Smooth muscle cell (in vitro differentiated cells): Measurements from ENCODE around the gene DDX39A. TPM values are rescaled to one million over a fixed set of nuclear protein-coding genes. Genes with fewer than 3 reads are reported as not detected.

ENCODE experiments used
- DNase-seq: peaks from one replicate; lab custom pipeline; 2025; ENCODE audit not compliant: unreplicated experiment; lab: John Stamatoyannopoulos, UW
- H2AFZ ChIP-seq: fragments of 200-600 bp; sonication (generic); 2 replicates; pipeline ENCODE4 v1.6.0; 2016; ENCODE audit warnings: antibody characterized with exemption, low read depth, mild to moderate bottlenecking
- H3F3A ChIP-seq: fragments of 200-600 bp; sonication (generic); 2 replicates; pipeline ENCODE4 v1.6.0; 2017; ENCODE audit warnings: antibody characterized with exemption, low read depth
- H3K27ac ChIP-seq: fragments of 200-600 bp; sonication (generic); 2 replicates; pipeline ENCODE4 v1.5.1; 2016; ENCODE audit warnings: low read depth, mild to moderate bottlenecking
- H3K27me3 ChIP-seq: fragments of 200-600 bp; sonication (generic); 2 replicates; pipeline ENCODE4 v1.6.1; 2016; ENCODE audit warnings: low read depth, mild to moderate bottlenecking
- H3K36me3 ChIP-seq: fragments of 200-600 bp; sonication (generic); 2 replicates; pipeline ENCODE4 v1.5.1; 2016; ENCODE audit warnings: low read depth
- H3K4me1 ChIP-seq: fragments of 200-600 bp; sonication (generic); 2 replicates; pipeline ENCODE4 v1.5.1; 2016; ENCODE audit warnings: low read depth
- H3K4me2 ChIP-seq: fragments of 200-600 bp; sonication (generic); 2 replicates; pipeline ENCODE4 v1.6.0; 2016; ENCODE audit warnings: mild to moderate bottlenecking
- H3K4me3 ChIP-seq: fragments of 200-600 bp; sonication (generic); 2 replicates; pipeline ENCODE4 v1.5.1; 2016; ENCODE audit warnings: mild to moderate bottlenecking
- H3K79me2 ChIP-seq: fragments of 200-600 bp; sonication (generic); 2 replicates; pipeline ENCODE4 v1.6.0; 2016; ENCODE audit warnings: low read depth, mild to moderate bottlenecking
- H3K9ac ChIP-seq: fragments of 200-600 bp; sonication (generic); 2 replicates; pipeline ENCODE4 v1.6.0; 2016; ENCODE audit warnings: low read depth
- H3K9me3 ChIP-seq: fragments of 200-600 bp; sonication (generic); replicated peaks from 2 replicates; pipeline ENCODE4 v1.5.1; 2016; ENCODE audit warnings: low read depth
- H4K20me1 ChIP-seq: fragments of 200-600 bp; sonication (generic); 2 replicates; pipeline ENCODE4 v1.6.0; 2016; ENCODE audit warnings: low read depth
- CTCF ChIP-seq: fragments of 200-600 bp; sonication (generic); IDR thresholded peaks from 2 replicates; pipeline ENCODE4 v1.5.1; 2017; ENCODE audit warnings: borderline replicate concordance, mild to moderate bottlenecking, antibody characterized with exemption; ENCODE audit not compliant: insufficient read depth, poor library complexity, severe bottlenecking
- WGBS: methylation state at CpG from one replicate; pipeline ENCODE4 v1.1.7; 2016; ENCODE audit warnings: low lambda C conversion rate; 5-methylcytosine and 5-hydroxymethylcytosine counted together
- polyA plus RNA-seq: library from polyadenylated mRNA; unstranded; fragments of >200 nt; fragmentation: Nextera tagmentation; extraction: Ambion mirVana; gene quantifications from 2 replicates; pipeline ENCODE4 v1.2.1, GENCODE V29; 2016
- total RNA-seq: library from RNA; depleted of rRNA; stranded (reverse); fragments of >200 nt; gene quantifications from 2 replicates; pipeline ENCODE4 v1.2.3, GENCODE V29; 2014

Gene DDX39A
- total and polyA plus RNA-seq, 2 experiments from 2014 or later, result 23.1 to 38.0 TPM

GRCh38 chr19:14370940-14371280, 48.2 kb downstream of the DDX39A start:
- H3K4me1 ChIP-seq, result peaks cover 6% of the 10 kb centered on the region
- WGBS, result 97% methylated on average over 4 of the region's 4 CpGs
- peaks cover 4% of the 10 kb centered on the region for H3F3A ChIP-seq
- no peak for DNase-seq
- no peak overlapping the region for H3K4me2 ChIP-seq
- no peak overlapping the region for H2AFZ ChIP-seq
- no peaks in the 10 kb centered on the region for H3K27me3 ChIP-seq
- H3K79me2 ChIP-seq, result no peaks in the 10 kb centered on the region
- no peak overlapping the region for H3K27ac ChIP-seq
- no peaks in the 10 kb centered on the region for H4K20me1 ChIP-seq
- no peak overlapping the region for H3K9ac ChIP-seq
- no peaks in the 10 kb centered on the region for H3K36me3 ChIP-seq
- H3K4me3 ChIP-seq, result no peak overlapping the region
- TF ChIP-seq CTCF, result no peak
- no peaks in the 10 kb centered on the region for H3K9me3 ChIP-seq

GRCh38 chr19:14370169-14370939, 48.8 kb downstream of the DDX39A start:
- peak overlapping the region; percentile 77 for H3K4me2 ChIP-seq
- peak overlapping the region; percentile 68 for H2AFZ ChIP-seq
- no peaks in the 10 kb centered on the region for H3K36me3 ChIP-seq
- no peaks in the 10 kb centered on the region for H3K27me3 ChIP-seq
- H3K9ac ChIP-seq, result peak overlapping the region; percentile 68
- 68% methylated on average over 19 of the region's 19 CpGs for WGBS
- no peaks in the 10 kb centered on the region for H3K9me3 ChIP-seq
- no peak for TF ChIP-seq CTCF
- peaks cover 4% of the 10 kb centered on the region for H3F3A ChIP-seq
- H3K27ac ChIP-seq, result peak overlapping the region; percentile 83
- no peak for DNase-seq
- H3K4me1 ChIP-seq, result peaks cover 6% of the 10 kb centered on the region
- H3K79me2 ChIP-seq, result no peaks in the 10 kb centered on the region
- no peaks in the 10 kb centered on the region for H4K20me1 ChIP-seq
- H3K4me3 ChIP-seq, result no peak overlapping the region

- DNase-seq, result peak; percentile 7
- no peaks in the 10 kb centered on the region for H3K79me2 ChIP-seq
- H3F3A ChIP-seq, result peaks cover 4% of the 10 kb centered on the region
- H3K4me3 ChIP-seq, result no peak overlapping the region
- no peaks in the 10 kb centered on the region for H3K36me3 ChIP-seq
- H3K4me1 ChIP-seq, result peaks cover 6% of the 10 kb centered on the region
- H3K9me3 ChIP-seq, result no peaks in the 10 kb centered on the region
- 29% methylated on average over 19 of the region's 19 CpGs for WGBS
- H3K27ac ChIP-seq, result peak overlapping the region; percentile 83
- peak overlapping the region; percentile 68 for H3K9ac ChIP-seq
- peak overlapping the region; percentile 68 for H2AFZ ChIP-seq
- H3K27me3 ChIP-seq, result no peaks in the 10 kb centered on the region
- no peaks in the 10 kb centered on the region for H4K20me1 ChIP-seq
- TF ChIP-seq CTCF, result no peak
- H3K4me2 ChIP-seq, result peak overlapping the region; percentile 77
Measured at GRCh38 chr19:14369399-14370168, 49.6 kb downstream of the DDX39A start.
